ENCODE results near the gene CISD3. TPM values are rescaled to one million over a fixed set of nuclear protein-coding genes. Genes with fewer than 3 reads are reported as not detected.

CISD3 gene
- total and polyA plus RNA-seq, 2 of the 4 experiments (the other 2 are of a cell fraction), result 1.3 to 14.1 TPM

GRCh38 chr17:38712593-38712992 is 17.5 kb upstream of the CISD3 start:
- Histone ChIP-seq H2BK120ac (ENCODE audit: low read depth, low read length) (no peak overlapping the region), H4K5ac (ENCODE audit: low read depth, low read length) (no peak overlapping the region), H3K9ac (ENCODE audit: low read depth, low read length) (no peak overlapping the region), H3K27me3 (ENCODE audit: control insufficient read depth, insufficient read depth, low read length) (no peaks in the 10 kb centered on the region), H3K4me3 (ENCODE audit: insufficient read depth, low read depth, low read length) (no peak overlapping the region), H3K79me1 (ENCODE audit: low read depth in 1 of 2, low read length in 2 of 2) (peaks cover 7 to 26% of the 10 kb centered on the region in 2 experiments; a peak in 3 of 4 replicates), H3K9me3 (ENCODE audit: control insufficient read depth, insufficient read depth, low read length) (no peaks in the 10 kb centered on the region), H3K14ac (replicated peaks; ENCODE audit: low read depth, low read length) (no peak overlapping the region), H3K4me1 (ENCODE audit: control insufficient read depth, insufficient read depth, low read length) (no peaks in the 10 kb centered on the region), H3K18ac (ENCODE audit: low read depth, low read length) (no peak overlapping the region), H2AK5ac (ENCODE audit: low read depth, low read length) (no peak overlapping the region), H2BK20ac (ENCODE audit: low read depth, low read length) (no peak overlapping the region), H3K36me3 (ENCODE audit: control insufficient read depth, insufficient read depth, low read length) (peaks cover 71% of the 10 kb centered on the region), H2BK15ac (ENCODE audit: low read depth, low read length) (no peak overlapping the region), H3K56ac (ENCODE audit: extremely low read depth, insufficient read depth, low read length) (no peak overlapping the region), H2AK9ac (replicated peaks; ENCODE audit: low read depth, low read length, poor library complexity) (no peak overlapping the region), H2AFZ (replicated peaks; ENCODE audit: low read length, poor library complexity) (peak overlapping the region; percentile 15), H4K8ac (ENCODE audit: low read depth in 2 of 2, low read length in 2 of 2) (no peak overlapping the region), H3K4ac (ENCODE audit: low read depth, low read length) (no peak overlapping the region), H3K23ac (ENCODE audit: low read depth, low read length) (no peak overlapping the region), H4K20me1 (ENCODE audit: insufficient read depth, low read length) (peaks cover 12% of the 10 kb centered on the region; the same call in 1 of the 2 replicates), H4K91ac (ENCODE audit: insufficient read depth, low read depth, low read length) (no peak overlapping the region), H2BK5ac (ENCODE audit: low read depth, low read length, poor library complexity, severe bottlenecking) (no peak overlapping the region), H3K4me2 (ENCODE audit: low read depth, low read length) (no peak overlapping the region), H3K27ac (ENCODE audit: insufficient read depth, low read length) (no peak overlapping the region), H3K9me1 (ENCODE audit: insufficient read depth, low read length) (no peaks in the 10 kb centered on the region)
- no CpG with 5 or more reads among the region's 10 CpGs for WGBS, 2 experiments (ENCODE audit: extremely low coverage in 2 of 2, insufficient read length in 1 of 2)
- in situ Hi-C loops (cut with MboI; ENCODE audit: low sequenced_read_pairs), result no loop called here
- DNase-seq (no peak), ATAC-seq (ENCODE audit: low read depth) (no peak)
- intact Hi-C loops (cut with micrococcal nuclease), result no loop called here
- POLR2A ChIA-PET (ENCODE audit: unreplicated experiment), result no interaction called here
- BruUV-seq (replicated peaks), result no TSS peak
- TF ChIP-seq POLR2A (IDR thresholded peaks at IDR 0.05; ENCODE audit: low read depth, low read length), result no peak
- dilution Hi-C loops (cut with HindIII; ENCODE audit: low sequenced_read_pairs, unreplicated experiment), result no loop called here
- CTCF ChIA-PET, result no interaction called here
